HFF-Myc (cell line): ENCODE results near the gene NADK2.

Experiments used
- DNase-seq: peaks from one replicate; pipeline ENCODE4 v3.0.0-alpha.2; 2011; ENCODE audit warnings: low read depth; ENCODE audit errors: extremely low read depth
- H3K4me3 ChIP-seq: replicated peaks from 2 replicates; pipeline ENCODE4 v1.5.1; 2011; ENCODE audit warnings: low read depth, mild to moderate bottlenecking, control low read depth, low read length
- CTCF ChIP-seq: IDR thresholded peaks from 2 replicates; pipeline ENCODE4 v1.5.1; 2012; ENCODE audit warnings: mild to moderate bottlenecking, low read depth, low read length, control low read depth; ENCODE audit errors: missing control alignments

NADK2 gene

GRCh38 chr5:36152324-36153297 is 89.1 kb downstream of the NADK2 start:
- DNase-seq = no peak
- peak overlapping the region; percentile 74 for H3K4me3 ChIP-seq
- no peak for TF ChIP-seq CTCF

- peak; percentile 92 for DNase-seq
- no peak for TF ChIP-seq CTCF
Measured at GRCh38 chr5:36151434-36152323, 90.0 kb downstream of the NADK2 start, which contains the start of the genes LMBRD2 and SKP2. Gene LMBRD2, minus strand, starts transcription at chr5:36151887. Its CDS starts 8,538 bp downstream, at chr5:36143349. Gene SKP2, plus strand, starts transcription at chr5:36152111. Its CDS starts 152 bp downstream, at chr5:36152263.

GRCh38 chr5:36150676-36151433 is 90.9 kb downstream of the NADK2 start:
- H3K4me3 ChIP-seq = peak overlapping the region; percentile 74
- TF ChIP-seq CTCF = no peak
- no peak for DNase-seq

More at GRCh38 chr5:36151434-36152323, 90.0 kb downstream of the NADK2 start, which contains the start of the genes LMBRD2 and SKP2:
- H3K4me3 ChIP-seq = peak within 1 kb of the TSS; percentile 74

- TF ChIP-seq CTCF = no peak
- no peak for DNase-seq
- H3K4me3 ChIP-seq = no peak overlapping the region
Measured at GRCh38 chr5:36147681-36148080, 94.0 kb downstream of the NADK2 start.

GRCh38 chr5:36146390-36146789 is 95.3 kb downstream of the NADK2 start:
- TF ChIP-seq CTCF = no peak
- no peak overlapping the region for H3K4me3 ChIP-seq
- DNase-seq = no peak

GRCh38 chr5:36145311-36145710 is 96.4 kb downstream of the NADK2 start:
- no peak for DNase-seq
- no peak for TF ChIP-seq CTCF
- no peak overlapping the region for H3K4me3 ChIP-seq
